HCT116 (cell line): ENCODE data around the gene TAMALIN.

ENCODE experiments used
- CBX3 ChIP-seq: IDR thresholded peaks from 2 replicates; pipeline ENCODE4 v1.6.1; 2012; ENCODE audit warnings: low read depth
- CEBPB ChIP-seq: IDR thresholded peaks from 2 replicates; pipeline ENCODE4 v1.6.1; 2012; ENCODE audit warnings: low read depth
- EZH2 ChIP-seq: fragments of 200-600 bp; sonication (generic); IDR thresholded peaks from 2 replicates; pipeline ENCODE4 v1.6.1; 2017; ENCODE audit warnings: antibody characterized with exemption, mixed run types
- EZH2phosphoT487 ChIP-seq: fragments of 200-600 bp; IDR thresholded peaks from 2 replicates; pipeline ENCODE4 v1.6.1; 2018; ENCODE audit warnings: antibody characterized with exemption, borderline replicate concordance
- POLR2A ChIP-seq: IDR thresholded peaks from 2 replicates; pipeline ENCODE4 v1.7.0; 2011; ENCODE audit warnings: borderline replicate concordance; ENCODE audit not compliant: insufficient read depth, insufficient read length; ENCODE audit errors: extremely low read depth
- POLR2AphosphoS5 ChIP-seq: IDR thresholded peaks from 2 replicates; pipeline ENCODE4 v1.6.1; 2011; ENCODE audit warnings: mild to moderate bottlenecking, low read depth, low read length, moderate library complexity
- RAD21 ChIP-seq: IDR thresholded peaks from 2 replicates; pipeline ENCODE4 v1.6.1; 2012; ENCODE audit warnings: low read depth, mild to moderate bottlenecking
- SIN3A ChIP-seq: IDR thresholded peaks from 2 replicates; pipeline ENCODE4 v1.6.1; 2012; ENCODE audit warnings: low read depth
- TCF7L2 ChIP-seq: IDR thresholded peaks from 2 replicates; pipeline ENCODE4 v1.7.0; 2011; ENCODE audit warnings: borderline replicate concordance, inconsistent platforms; ENCODE audit not compliant: insufficient read depth, insufficient read length; ENCODE audit errors: extremely low read depth
- YY1 ChIP-seq: IDR thresholded peaks from 2 replicates; pipeline ENCODE4 v1.6.1; 2011; ENCODE audit warnings: low read length, low read depth, moderate library complexity, mild to moderate bottlenecking; ENCODE audit not compliant: insufficient replicate concordance; ENCODE audit errors: extremely low read depth
- TF ChIP-seq, protein P1 (sequence below), 3 experiments: fragments of 200-600 bp in 1 of 3; sonication (generic) in 1 of 3; IDR thresholded peaks in 2 of 3; conservative IDR thresholded peaks in 1 of 3; 2 replicates each; pipeline ENCODE4 v1.5.1; 2012 to 2017; ENCODE audit warnings: low read depth in 2 of 3, low read length in 2 of 3, antibody characterized with exemption in 1 of 3, borderline replicate concordance in 1 of 3, control low read depth in 1 of 3, mild to moderate bottlenecking in 1 of 3, mixed read lengths in 1 of 3, mixed run types in 1 of 3, moderate library complexity in 1 of 3; ENCODE audit not compliant: insufficient read depth in 1 of 3
- TF ChIP-seq, protein P2 (sequence below): IDR thresholded peaks from 2 replicates; pipeline ENCODE4 v1.6.1; 2011; ENCODE audit warnings: mild to moderate bottlenecking, low read length, moderate library complexity; ENCODE audit not compliant: insufficient replicate concordance; ENCODE audit errors: extremely low read depth
- TF ChIP-seq, protein P3 (sequence below): IDR thresholded peaks from 2 replicates; pipeline ENCODE4 v1.6.1; 2012; ENCODE audit warnings: low read depth

DNA sequence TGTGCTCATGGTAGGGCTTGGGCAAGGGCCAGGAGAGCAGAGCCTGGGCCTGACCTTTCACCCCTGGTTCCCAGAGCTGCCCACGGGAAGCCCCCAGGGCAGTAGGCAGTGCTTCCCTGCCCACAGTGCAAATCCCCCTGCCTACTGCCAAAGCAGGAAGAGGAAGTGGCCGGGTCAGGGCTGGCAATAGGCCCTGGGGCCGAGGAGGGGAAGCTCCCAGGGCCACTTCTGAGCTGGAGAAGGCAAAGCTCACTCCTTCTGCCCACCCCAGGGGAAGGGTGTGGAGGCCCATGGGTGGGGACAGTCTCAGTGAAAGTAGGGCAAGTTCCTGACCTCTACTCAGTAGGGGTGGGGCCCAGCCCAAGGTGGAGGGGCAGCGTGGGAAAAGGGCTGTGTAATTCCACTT, 39.1 kb downstream of the TAMALIN start:
- no peak for TF ChIP-seq CBX3
- TF ChIP-seq, protein P1, sequence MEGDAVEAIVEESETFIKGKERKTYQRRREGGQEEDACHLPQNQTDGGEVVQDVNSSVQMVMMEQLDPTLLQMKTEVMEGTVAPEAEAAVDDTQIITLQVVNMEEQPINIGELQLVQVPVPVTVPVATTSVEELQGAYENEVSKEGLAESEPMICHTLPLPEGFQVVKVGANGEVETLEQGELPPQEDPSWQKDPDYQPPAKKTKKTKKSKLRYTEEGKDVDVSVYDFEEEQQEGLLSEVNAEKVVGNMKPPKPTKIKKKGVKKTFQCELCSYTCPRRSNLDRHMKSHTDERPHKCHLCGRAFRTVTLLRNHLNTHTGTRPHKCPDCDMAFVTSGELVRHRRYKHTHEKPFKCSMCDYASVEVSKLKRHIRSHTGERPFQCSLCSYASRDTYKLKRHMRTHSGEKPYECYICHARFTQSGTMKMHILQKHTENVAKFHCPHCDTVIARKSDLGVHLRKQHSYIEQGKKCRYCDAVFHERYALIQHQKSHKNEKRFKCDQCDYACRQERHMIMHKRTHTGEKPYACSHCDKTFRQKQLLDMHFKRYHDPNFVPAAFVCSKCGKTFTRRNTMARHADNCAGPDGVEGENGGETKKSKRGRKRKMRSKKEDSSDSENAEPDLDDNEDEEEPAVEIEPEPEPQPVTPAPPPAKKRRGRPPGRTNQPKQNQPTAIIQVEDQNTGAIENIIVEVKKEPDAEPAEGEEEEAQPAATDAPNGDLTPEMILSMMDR (IDR thresholded peaks at IDR 0.05 in 2 of 3, conservative IDR thresholded peaks at IDR 0.05 in 1 of 3; ENCODE audit: borderline replicate concordance in 1 of 3, insufficient read depth in 1 of 3, low read depth in 2 of 3, low read length in 2 of 3), result no peak
- TF ChIP-seq, protein P2, sequence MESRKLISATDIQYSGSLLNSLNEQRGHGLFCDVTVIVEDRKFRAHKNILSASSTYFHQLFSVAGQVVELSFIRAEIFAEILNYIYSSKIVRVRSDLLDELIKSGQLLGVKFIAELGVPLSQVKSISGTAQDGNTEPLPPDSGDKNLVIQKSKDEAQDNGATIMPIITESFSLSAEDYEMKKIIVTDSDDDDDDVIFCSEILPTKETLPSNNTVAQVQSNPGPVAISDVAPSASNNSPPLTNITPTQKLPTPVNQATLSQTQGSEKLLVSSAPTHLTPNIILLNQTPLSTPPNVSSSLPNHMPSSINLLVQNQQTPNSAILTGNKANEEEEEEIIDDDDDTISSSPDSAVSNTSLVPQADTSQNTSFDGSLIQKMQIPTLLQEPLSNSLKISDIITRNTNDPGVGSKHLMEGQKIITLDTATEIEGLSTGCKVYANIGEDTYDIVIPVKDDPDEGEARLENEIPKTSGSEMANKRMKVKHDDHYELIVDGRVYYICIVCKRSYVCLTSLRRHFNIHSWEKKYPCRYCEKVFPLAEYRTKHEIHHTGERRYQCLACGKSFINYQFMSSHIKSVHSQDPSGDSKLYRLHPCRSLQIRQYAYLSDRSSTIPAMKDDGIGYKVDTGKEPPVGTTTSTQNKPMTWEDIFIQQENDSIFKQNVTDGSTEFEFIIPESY, result no peak
- no peak for TF ChIP-seq RAD21
- TF ChIP-seq SIN3A, result no peak
- TF ChIP-seq YY1, result no peak
- no peak for TF ChIP-seq EZH2
- no peak for TF ChIP-seq TCF7L2
- TF ChIP-seq POLR2A, result no peak
- TF ChIP-seq CEBPB, result no peak
- no peak for TF ChIP-seq POLR2AphosphoS5
- TF ChIP-seq EZH2phosphoT487, result no peak
- TF ChIP-seq, protein P3, sequence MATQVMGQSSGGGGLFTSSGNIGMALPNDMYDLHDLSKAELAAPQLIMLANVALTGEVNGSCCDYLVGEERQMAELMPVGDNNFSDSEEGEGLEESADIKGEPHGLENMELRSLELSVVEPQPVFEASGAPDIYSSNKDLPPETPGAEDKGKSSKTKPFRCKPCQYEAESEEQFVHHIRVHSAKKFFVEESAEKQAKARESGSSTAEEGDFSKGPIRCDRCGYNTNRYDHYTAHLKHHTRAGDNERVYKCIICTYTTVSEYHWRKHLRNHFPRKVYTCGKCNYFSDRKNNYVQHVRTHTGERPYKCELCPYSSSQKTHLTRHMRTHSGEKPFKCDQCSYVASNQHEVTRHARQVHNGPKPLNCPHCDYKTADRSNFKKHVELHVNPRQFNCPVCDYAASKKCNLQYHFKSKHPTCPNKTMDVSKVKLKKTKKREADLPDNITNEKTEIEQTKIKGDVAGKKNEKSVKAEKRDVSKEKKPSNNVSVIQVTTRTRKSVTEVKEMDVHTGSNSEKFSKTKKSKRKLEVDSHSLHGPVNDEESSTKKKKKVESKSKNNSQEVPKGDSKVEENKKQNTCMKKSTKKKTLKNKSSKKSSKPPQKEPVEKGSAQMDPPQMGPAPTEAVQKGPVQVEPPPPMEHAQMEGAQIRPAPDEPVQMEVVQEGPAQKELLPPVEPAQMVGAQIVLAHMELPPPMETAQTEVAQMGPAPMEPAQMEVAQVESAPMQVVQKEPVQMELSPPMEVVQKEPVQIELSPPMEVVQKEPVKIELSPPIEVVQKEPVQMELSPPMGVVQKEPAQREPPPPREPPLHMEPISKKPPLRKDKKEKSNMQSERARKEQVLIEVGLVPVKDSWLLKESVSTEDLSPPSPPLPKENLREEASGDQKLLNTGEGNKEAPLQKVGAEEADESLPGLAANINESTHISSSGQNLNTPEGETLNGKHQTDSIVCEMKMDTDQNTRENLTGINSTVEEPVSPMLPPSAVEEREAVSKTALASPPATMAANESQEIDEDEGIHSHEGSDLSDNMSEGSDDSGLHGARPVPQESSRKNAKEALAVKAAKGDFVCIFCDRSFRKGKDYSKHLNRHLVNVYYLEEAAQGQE, result no peak
